Fibroblast of lung (primary cell): ENCODE data around the gene DNAH8. TPM values are rescaled to one million over a fixed set of nuclear protein-coding genes. Genes with fewer than 3 reads are reported as not detected.

Source experiments
- DNase-seq, 2 donors: peaks; one replicate each; pipeline versions ENCODE4 v3.0.0 to v3.0.0-alpha.2; 2010; ENCODE audit warnings: low read depth in 2 of 2
- H2AFZ ChIP-seq: 2 replicates; pipeline ENCODE4 v1.5.1; 2012; ENCODE audit warnings: low read length, control low read depth, inconsistent platforms
- H3K27ac ChIP-seq: 2 replicates; pipeline ENCODE4 v1.5.1; 2011; ENCODE audit warnings: low read length, control low read depth; ENCODE audit not compliant: insufficient read depth
- H3K27me3 ChIP-seq: 2 replicates; pipeline ENCODE4 v1.5.1; 2011; ENCODE audit warnings: mild to moderate bottlenecking, low read length; ENCODE audit not compliant: control insufficient read depth, insufficient read depth
- H3K36me3 ChIP-seq: 2 replicates; pipeline ENCODE4 v1.5.1; 2011; ENCODE audit warnings: low read length; ENCODE audit not compliant: control insufficient read depth, insufficient read depth
- H3K4me1 ChIP-seq: 2 replicates; pipeline ENCODE4 v1.5.1; 2011; ENCODE audit warnings: low read length; ENCODE audit not compliant: control insufficient read depth, insufficient read depth; ENCODE audit errors: extremely low read depth
- H3K4me2 ChIP-seq: 2 replicates; pipeline ENCODE4 v1.5.1; 2011; ENCODE audit warnings: low read length, control low read depth; ENCODE audit not compliant: insufficient read depth; ENCODE audit errors: extremely low read depth
- H3K4me3 ChIP-seq, 4 experiments: fragments of 200-600 bp in 1 of 4; sonication (generic) in 1 of 4; replicated peaks in 1 of 4; 2 replicates each; pipeline ENCODE4 v1.5.1; 2011 to 2016; ENCODE audit warnings: low read length in 4 of 4, low read depth in 3 of 4, mild to moderate bottlenecking in 3 of 4, control low read depth in 2 of 4, inconsistent platforms in 1 of 4, mixed read lengths in 1 of 4; ENCODE audit not compliant: insufficient read depth in 1 of 4; ENCODE audit errors: control extremely low read depth in 1 of 4
- H3K79me2 ChIP-seq: 2 replicates; pipeline ENCODE4 v1.5.1; 2012; ENCODE audit warnings: mild to moderate bottlenecking, low read length, inconsistent platforms; ENCODE audit not compliant: control insufficient read depth, insufficient read depth
- H3K9ac ChIP-seq: 2 replicates; pipeline ENCODE4 v1.5.1; 2011; ENCODE audit warnings: mild to moderate bottlenecking, low read length, control low read depth; ENCODE audit not compliant: insufficient read depth
- H3K9me3 ChIP-seq: 2 replicates; pipeline ENCODE4 v1.5.1; 2012; ENCODE audit warnings: low read depth, low read length; ENCODE audit not compliant: control insufficient read depth, insufficient read depth
- H4K20me1 ChIP-seq: 2 replicates; pipeline ENCODE4 v1.5.1; 2011; ENCODE audit warnings: low read length; ENCODE audit not compliant: control insufficient read depth, insufficient read depth; ENCODE audit errors: extremely low read depth
- EZH2 ChIP-seq: IDR thresholded peaks from 2 replicates; pipeline ENCODE4 v1.5.1; 2012; ENCODE audit warnings: low read length, control low read depth, mild to moderate bottlenecking; ENCODE audit errors: missing control alignments
- polyA plus RNA-seq, 2 donors: library from polyadenylated mRNA; depleted of rRNA in 1 of 2; stranded (reverse) in 1 of 2; unstranded in 1 of 2; fragments of >200 nt; gene quantifications; 2 replicates each; pipeline ENCODE4 v1.2.1, GENCODE V29; 2011 to 2012; ENCODE audit warnings: missing spikeins in 1 of 2
- total RNA-seq: library from RNA; depleted of rRNA; stranded (reverse); fragments of >200 nt; gene quantifications from 2 replicates; pipeline ENCODE4 v1.2.1, GENCODE V29; 2014
- TF ChIP-seq, protein P1 (sequence below), 2 donors: IDR thresholded peaks in 1 of 2; conservative IDR thresholded peaks in 1 of 2; 1 replicate in 1 of 2; 2 replicates in 1 of 2; pipeline ENCODE4 v1.5.1; 2011 to 2012; ENCODE audit warnings: low read length in 2 of 2, control low read depth in 1 of 2, inconsistent platforms in 1 of 2, low read depth in 1 of 2, mild to moderate bottlenecking in 1 of 2

The DNAH8 gene
- total and polyA plus RNA-seq, 2 donors (not counting 1 experiment from before 2014, with no cell fraction given), result under 0.01 TPM; not detected in 1

DNA sequence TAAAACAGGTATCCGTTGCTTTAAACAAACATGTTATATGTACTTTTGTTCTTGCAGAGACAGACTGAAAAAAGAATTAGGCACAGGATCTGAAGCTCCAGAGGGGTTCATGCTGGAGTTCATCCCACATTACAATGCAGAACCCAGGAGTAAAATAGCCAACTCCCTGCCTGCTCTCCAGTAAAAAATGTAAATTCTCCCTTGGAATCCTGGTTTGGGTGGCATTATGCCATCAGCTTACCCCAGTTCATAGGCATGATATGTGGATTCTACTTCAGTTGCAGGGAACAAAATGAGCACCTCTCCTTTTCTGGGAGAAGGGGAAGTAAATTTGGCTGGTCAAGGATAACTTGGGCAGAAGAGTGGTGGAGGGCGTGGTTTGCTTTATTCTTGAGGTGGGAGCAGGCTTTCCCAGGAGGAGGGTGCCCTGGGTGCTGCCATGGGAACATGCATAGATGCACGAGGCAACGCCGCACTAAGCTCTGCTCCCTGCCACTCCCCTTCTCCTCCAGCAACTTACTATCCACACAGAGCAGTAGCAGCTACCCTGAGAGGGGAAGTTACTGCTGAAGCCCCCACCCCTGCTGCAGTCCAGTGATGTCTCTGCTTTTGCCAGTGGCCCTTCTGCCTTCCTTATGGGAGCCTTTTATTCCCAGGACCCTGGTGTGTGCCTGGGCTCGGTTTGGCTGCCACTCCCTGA, 261.8 kb downstream of the DNAH8 start:
- no peak overlapping the region for H3K4me2 ChIP-seq
- H3K4me1 ChIP-seq, result no peaks in the 10 kb centered on the region
- no peak overlapping the region for H3K27ac ChIP-seq
- H3K79me2 ChIP-seq, result no peaks in the 10 kb centered on the region
- no peaks in the 10 kb centered on the region for H3K36me3 ChIP-seq
- no peaks in the 10 kb centered on the region for H3K27me3 ChIP-seq
- H3K4me3 ChIP-seq, result no peak overlapping the region
- no peak for TF ChIP-seq EZH2
- TF ChIP-seq, protein P1, sequence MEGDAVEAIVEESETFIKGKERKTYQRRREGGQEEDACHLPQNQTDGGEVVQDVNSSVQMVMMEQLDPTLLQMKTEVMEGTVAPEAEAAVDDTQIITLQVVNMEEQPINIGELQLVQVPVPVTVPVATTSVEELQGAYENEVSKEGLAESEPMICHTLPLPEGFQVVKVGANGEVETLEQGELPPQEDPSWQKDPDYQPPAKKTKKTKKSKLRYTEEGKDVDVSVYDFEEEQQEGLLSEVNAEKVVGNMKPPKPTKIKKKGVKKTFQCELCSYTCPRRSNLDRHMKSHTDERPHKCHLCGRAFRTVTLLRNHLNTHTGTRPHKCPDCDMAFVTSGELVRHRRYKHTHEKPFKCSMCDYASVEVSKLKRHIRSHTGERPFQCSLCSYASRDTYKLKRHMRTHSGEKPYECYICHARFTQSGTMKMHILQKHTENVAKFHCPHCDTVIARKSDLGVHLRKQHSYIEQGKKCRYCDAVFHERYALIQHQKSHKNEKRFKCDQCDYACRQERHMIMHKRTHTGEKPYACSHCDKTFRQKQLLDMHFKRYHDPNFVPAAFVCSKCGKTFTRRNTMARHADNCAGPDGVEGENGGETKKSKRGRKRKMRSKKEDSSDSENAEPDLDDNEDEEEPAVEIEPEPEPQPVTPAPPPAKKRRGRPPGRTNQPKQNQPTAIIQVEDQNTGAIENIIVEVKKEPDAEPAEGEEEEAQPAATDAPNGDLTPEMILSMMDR (conservative IDR thresholded peaks at IDR 0.05 in 1 of 2, IDR thresholded peaks at IDR 0.05 in 1 of 2; ENCODE audit: low read depth in 1 of 2, low read length in 2 of 2), result no peak
- no peak overlapping the region for H2AFZ ChIP-seq
- no peaks in the 10 kb centered on the region for H3K9me3 ChIP-seq
- no peak overlapping the region for H3K9ac ChIP-seq
- no peaks in the 10 kb centered on the region for H4K20me1 ChIP-seq
- no peak for DNase-seq

DNA sequence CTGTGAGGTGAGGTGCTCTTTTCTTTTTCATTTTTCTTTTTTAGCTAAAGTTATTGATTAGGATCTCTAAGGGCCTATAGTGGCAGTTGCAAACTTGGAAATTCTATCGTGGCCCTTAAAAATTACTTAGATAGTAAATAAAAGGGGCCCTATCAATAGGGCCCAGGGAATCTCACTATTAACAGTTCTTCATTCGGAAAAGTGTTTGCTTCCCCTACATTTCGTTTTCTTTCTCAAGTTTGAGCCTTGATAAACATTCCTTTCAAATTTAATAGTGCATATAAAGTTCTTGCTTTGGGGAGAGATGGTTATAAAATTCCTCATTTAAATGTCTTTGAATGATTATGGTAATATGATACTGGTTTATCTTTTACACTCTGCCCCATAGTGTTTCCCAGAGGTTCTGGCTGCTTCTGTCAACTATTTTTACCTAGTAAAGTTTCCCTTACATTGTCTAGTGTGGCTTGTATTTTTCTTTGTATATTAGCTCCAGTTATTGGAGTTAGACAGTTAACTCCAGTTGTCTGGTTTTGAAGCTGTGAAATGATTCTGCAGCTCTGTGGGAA, 263.1 kb downstream of the DNAH8 start:
- H2AFZ ChIP-seq, result no peak overlapping the region
- H3K27me3 ChIP-seq, result no peaks in the 10 kb centered on the region
- DNase-seq, result no peak
- H3K4me1 ChIP-seq, result no peaks in the 10 kb centered on the region
- H3K9me3 ChIP-seq, result no peaks in the 10 kb centered on the region
- H4K20me1 ChIP-seq, result no peaks in the 10 kb centered on the region
- TF ChIP-seq, protein P1 (conservative IDR thresholded peaks at IDR 0.05 in 1 of 2, IDR thresholded peaks at IDR 0.05 in 1 of 2; ENCODE audit: low read depth in 1 of 2, low read length in 2 of 2), result no peak
- TF ChIP-seq EZH2, result no peak
- no peaks in the 10 kb centered on the region for H3K79me2 ChIP-seq
- no peak overlapping the region for H3K4me3 ChIP-seq
- no peak overlapping the region for H3K4me2 ChIP-seq
- no peak overlapping the region for H3K27ac ChIP-seq
- no peak overlapping the region for H3K9ac ChIP-seq
- no peaks in the 10 kb centered on the region for H3K36me3 ChIP-seq

DNA sequence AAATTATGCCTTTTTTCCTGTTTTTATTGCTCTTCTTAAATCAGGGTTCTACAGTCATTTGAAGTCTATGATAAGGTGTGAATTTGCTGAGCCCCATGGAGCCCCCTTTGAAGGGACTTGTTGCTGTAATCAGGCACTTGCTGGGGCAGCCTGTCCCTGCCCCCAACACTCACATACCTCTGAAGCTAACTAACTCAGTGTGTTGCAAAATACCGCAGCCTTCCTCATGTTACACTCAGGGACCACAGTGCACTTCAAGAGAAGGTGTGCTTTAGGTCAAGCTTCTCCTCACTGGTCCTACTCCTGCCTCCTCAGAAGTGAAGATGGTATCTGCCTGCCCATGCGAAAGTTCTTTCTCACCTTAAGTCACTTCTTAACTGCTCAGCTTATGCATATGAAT, 267.4 kb downstream of the DNAH8 start:
- TF ChIP-seq, protein P1 (conservative IDR thresholded peaks at IDR 0.05 in 1 of 2, IDR thresholded peaks at IDR 0.05 in 1 of 2; ENCODE audit: low read depth in 1 of 2, low read length in 2 of 2), result no peak
- no peak for TF ChIP-seq EZH2
- Histone ChIP-seq H3K9me3 (no peaks in the 10 kb centered on the region), H3K27me3 (no peaks in the 10 kb centered on the region), H3K4me2 (no peak overlapping the region), H3K79me2 (no peaks in the 10 kb centered on the region), H2AFZ (no peak overlapping the region), H3K36me3 (no peaks in the 10 kb centered on the region), H4K20me1 (no peaks in the 10 kb centered on the region), H3K4me1 (no peaks in the 10 kb centered on the region), H3K27ac (no peak overlapping the region), H3K4me3 (no peak overlapping the region), H3K9ac (no peak overlapping the region)
- DNase-seq, result no peak
